Neural cell (in vitro differentiated cells): ENCODE results near the gene SH3PXD2A.

Experiments used
- EP300 ChIP-seq: fragments of 450-650 bp; conservative IDR thresholded peaks from 2 replicates; pipeline ENCODE4 v1.6.1; 2014; ENCODE audit warnings: antibody characterized with exemption, mild to moderate bottlenecking, moderate library complexity; ENCODE audit not compliant: poor library complexity, severe bottlenecking
- EZH2 ChIP-seq: fragments of 200-600, 300-800 bp; shearing (Covaris generic), sonication (generic); IDR thresholded peaks from 2 replicates; pipeline ENCODE4 v1.6.1; 2014; ENCODE audit warnings: antibody characterized with exemption, low read length, borderline replicate concordance, mild to moderate bottlenecking; ENCODE audit not compliant: insufficient read depth, poor library complexity, severe bottlenecking
- POLR2AphosphoS5 ChIP-seq: IDR thresholded peaks from 2 replicates; pipeline ENCODE4 v1.6.1; 2012
- SMC3 ChIP-seq: fragments of 450-650 bp; conservative IDR thresholded peaks from 2 replicates; pipeline ENCODE4 v1.6.1; 2014; ENCODE audit warnings: antibody characterized with exemption, mild to moderate bottlenecking, moderate library complexity; ENCODE audit not compliant: poor library complexity
- TF ChIP-seq, protein P1 (sequence below): fragments of 450-650 bp; IDR thresholded peaks from 2 replicates; pipeline ENCODE4 v1.5.1; 2014; ENCODE audit warnings: antibody characterized with exemption, mild to moderate bottlenecking, moderate library complexity; ENCODE audit not compliant: poor library complexity, severe bottlenecking
- TF ChIP-seq, protein P2 (sequence below): IDR thresholded peaks from 2 replicates; pipeline ENCODE4 v1.6.1; 2012; ENCODE audit warnings: borderline replicate concordance

DNA sequence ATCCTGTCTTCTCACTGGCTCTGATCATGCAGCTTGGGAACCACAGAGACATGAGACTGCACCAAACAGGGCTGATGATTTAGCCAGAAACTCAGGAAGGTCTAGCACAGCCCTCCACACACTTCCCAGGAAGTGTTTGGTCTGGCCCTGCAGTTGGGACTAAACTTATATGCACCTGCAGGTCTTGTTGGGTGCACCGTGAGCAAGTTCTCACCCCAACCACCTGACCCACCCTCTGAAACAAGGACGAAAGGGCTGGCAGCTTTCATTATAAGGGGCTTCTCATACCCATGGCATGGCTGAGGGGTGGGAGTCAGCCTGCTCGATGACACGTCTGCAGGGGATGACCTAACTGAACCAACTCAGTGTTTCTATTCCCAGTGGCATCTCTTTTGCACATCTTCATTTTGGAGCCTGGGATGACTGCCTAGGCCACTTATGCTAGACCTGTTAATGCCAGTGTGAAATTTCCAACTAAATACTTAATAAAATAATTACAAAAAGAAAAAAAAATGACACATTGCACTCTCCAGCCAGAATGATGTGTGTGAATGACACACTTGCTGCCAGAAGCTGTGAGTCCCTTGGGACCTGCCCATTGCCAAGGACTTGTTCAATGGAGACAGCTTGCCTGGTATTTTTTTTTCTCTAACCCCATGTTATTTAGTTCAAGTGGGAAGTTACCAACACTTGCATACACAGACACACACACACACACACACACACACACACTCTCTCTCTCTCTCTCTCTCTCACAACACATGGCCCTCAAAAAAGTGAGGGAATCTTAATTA lies 259.2 kb downstream of the SH3PXD2A start:
- TF ChIP-seq, protein P1, sequence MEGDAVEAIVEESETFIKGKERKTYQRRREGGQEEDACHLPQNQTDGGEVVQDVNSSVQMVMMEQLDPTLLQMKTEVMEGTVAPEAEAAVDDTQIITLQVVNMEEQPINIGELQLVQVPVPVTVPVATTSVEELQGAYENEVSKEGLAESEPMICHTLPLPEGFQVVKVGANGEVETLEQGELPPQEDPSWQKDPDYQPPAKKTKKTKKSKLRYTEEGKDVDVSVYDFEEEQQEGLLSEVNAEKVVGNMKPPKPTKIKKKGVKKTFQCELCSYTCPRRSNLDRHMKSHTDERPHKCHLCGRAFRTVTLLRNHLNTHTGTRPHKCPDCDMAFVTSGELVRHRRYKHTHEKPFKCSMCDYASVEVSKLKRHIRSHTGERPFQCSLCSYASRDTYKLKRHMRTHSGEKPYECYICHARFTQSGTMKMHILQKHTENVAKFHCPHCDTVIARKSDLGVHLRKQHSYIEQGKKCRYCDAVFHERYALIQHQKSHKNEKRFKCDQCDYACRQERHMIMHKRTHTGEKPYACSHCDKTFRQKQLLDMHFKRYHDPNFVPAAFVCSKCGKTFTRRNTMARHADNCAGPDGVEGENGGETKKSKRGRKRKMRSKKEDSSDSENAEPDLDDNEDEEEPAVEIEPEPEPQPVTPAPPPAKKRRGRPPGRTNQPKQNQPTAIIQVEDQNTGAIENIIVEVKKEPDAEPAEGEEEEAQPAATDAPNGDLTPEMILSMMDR = no peak
- TF ChIP-seq SMC3 (no peak), EZH2 (no peak), POLR2AphosphoS5 (no peak), EP300 (no peak)
- TF ChIP-seq, protein P2, sequence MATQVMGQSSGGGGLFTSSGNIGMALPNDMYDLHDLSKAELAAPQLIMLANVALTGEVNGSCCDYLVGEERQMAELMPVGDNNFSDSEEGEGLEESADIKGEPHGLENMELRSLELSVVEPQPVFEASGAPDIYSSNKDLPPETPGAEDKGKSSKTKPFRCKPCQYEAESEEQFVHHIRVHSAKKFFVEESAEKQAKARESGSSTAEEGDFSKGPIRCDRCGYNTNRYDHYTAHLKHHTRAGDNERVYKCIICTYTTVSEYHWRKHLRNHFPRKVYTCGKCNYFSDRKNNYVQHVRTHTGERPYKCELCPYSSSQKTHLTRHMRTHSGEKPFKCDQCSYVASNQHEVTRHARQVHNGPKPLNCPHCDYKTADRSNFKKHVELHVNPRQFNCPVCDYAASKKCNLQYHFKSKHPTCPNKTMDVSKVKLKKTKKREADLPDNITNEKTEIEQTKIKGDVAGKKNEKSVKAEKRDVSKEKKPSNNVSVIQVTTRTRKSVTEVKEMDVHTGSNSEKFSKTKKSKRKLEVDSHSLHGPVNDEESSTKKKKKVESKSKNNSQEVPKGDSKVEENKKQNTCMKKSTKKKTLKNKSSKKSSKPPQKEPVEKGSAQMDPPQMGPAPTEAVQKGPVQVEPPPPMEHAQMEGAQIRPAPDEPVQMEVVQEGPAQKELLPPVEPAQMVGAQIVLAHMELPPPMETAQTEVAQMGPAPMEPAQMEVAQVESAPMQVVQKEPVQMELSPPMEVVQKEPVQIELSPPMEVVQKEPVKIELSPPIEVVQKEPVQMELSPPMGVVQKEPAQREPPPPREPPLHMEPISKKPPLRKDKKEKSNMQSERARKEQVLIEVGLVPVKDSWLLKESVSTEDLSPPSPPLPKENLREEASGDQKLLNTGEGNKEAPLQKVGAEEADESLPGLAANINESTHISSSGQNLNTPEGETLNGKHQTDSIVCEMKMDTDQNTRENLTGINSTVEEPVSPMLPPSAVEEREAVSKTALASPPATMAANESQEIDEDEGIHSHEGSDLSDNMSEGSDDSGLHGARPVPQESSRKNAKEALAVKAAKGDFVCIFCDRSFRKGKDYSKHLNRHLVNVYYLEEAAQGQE = no peak
